Measurements from ENCODE around the gene FLVCR1.
"Not testable (repeated sequence)": the region's sequence is repeated elsewhere in the genome, so short reads cannot be mapped to it uniquely, and the experiment has no call there.

- TF ChIP-seq, protein P1, sequence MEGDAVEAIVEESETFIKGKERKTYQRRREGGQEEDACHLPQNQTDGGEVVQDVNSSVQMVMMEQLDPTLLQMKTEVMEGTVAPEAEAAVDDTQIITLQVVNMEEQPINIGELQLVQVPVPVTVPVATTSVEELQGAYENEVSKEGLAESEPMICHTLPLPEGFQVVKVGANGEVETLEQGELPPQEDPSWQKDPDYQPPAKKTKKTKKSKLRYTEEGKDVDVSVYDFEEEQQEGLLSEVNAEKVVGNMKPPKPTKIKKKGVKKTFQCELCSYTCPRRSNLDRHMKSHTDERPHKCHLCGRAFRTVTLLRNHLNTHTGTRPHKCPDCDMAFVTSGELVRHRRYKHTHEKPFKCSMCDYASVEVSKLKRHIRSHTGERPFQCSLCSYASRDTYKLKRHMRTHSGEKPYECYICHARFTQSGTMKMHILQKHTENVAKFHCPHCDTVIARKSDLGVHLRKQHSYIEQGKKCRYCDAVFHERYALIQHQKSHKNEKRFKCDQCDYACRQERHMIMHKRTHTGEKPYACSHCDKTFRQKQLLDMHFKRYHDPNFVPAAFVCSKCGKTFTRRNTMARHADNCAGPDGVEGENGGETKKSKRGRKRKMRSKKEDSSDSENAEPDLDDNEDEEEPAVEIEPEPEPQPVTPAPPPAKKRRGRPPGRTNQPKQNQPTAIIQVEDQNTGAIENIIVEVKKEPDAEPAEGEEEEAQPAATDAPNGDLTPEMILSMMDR (IDR thresholded peaks at IDR 0.05), result not testable (repeated sequence)
- TF ChIP-seq EP300 (IDR thresholded peaks at IDR 0.05), result not testable (repeated sequence)
Observed at GRCh38 chr1:212908071-212908470, 50.0 kb downstream of the FLVCR1 start.
